GM23338 (cell line): ENCODE data around the gene ANKS1B. TPM values are rescaled to one million over a fixed set of nuclear protein-coding genes. Genes with fewer than 3 reads are reported as not detected.

Experiments used
- ATAC-seq: fragments of 200-7000 bp; cut with Tn5 transposase; 3 replicates; pipeline ENCODE4 v1.9.1; 2020
- DNase-seq: peaks from one replicate; pipeline ENCODE4 v3.0.0-alpha.2; 2015; ENCODE audit warnings: low spot score
- H2AFZ ChIP-seq: fragments of 200-600 bp; sonication (generic); 2 replicates; pipeline ENCODE4 v1.8.0; 2016; ENCODE audit warnings: antibody characterized with exemption, mild to moderate bottlenecking, moderate library complexity
- H3F3A ChIP-seq: fragments of 200-600 bp; sonication (generic); replicated peaks from 2 replicates; pipeline ENCODE4 v1.8.0; 2017; ENCODE audit warnings: antibody characterized with exemption, mixed run types, low read depth
- H3K27ac ChIP-seq: fragments of 200-600 bp; sonication (generic); 2 replicates; pipeline ENCODE4 v1.6.1; 2016; ENCODE audit warnings: low read depth
- H3K27me3 ChIP-seq: fragments of 200-600 bp; sonication (generic); 2 replicates; pipeline ENCODE4 v1.8.0; 2016; ENCODE audit warnings: mild to moderate bottlenecking, mixed run types, moderate library complexity; ENCODE audit not compliant: insufficient read depth
- H3K36me3 ChIP-seq: fragments of 200-600 bp; sonication (generic); 2 replicates; pipeline ENCODE4 v1.8.0; 2016; ENCODE audit warnings: mild to moderate bottlenecking; ENCODE audit not compliant: insufficient read depth
- H3K4me1 ChIP-seq: fragments of 200-600 bp; sonication (generic); 2 replicates; pipeline ENCODE4 v1.8.0; 2016; ENCODE audit warnings: mild to moderate bottlenecking, moderate library complexity; ENCODE audit not compliant: insufficient read depth
- H3K4me2 ChIP-seq: fragments of 200-600 bp; sonication (generic); 2 replicates; pipeline ENCODE4 v1.7.1; 2017; ENCODE audit warnings: mixed run types
- H3K4me3 ChIP-seq: fragments of 200-600 bp; sonication (generic); 2 replicates; pipeline ENCODE4 v1.6.1; 2016; ENCODE audit warnings: mixed run types
- H3K79me2 ChIP-seq: fragments of 200-600 bp; sonication (generic); replicated peaks from 2 replicates; pipeline ENCODE4 v1.8.0; 2017; ENCODE audit warnings: mild to moderate bottlenecking; ENCODE audit not compliant: insufficient read depth
- H3K9me2 ChIP-seq: fragments of 200-600 bp; sonication (generic); 2 replicates; pipeline ENCODE4 v1.8.0; 2017; ENCODE audit not compliant: insufficient read depth
- H4K20me1 ChIP-seq: fragments of 200-600 bp; sonication (generic); replicated peaks from 2 replicates; pipeline ENCODE4 v1.8.0; 2017; ENCODE audit warnings: mild to moderate bottlenecking; ENCODE audit not compliant: insufficient read depth
- H3K27ac Mint-ChIP-seq: 2 replicates; pipeline ENCODE4 v1.8.0; 2020; ENCODE audit warnings: inconsistent platforms, mild to moderate bottlenecking, moderate library complexity, mixed read lengths
- H3K27me3 Mint-ChIP-seq: 3 replicates; pipeline ENCODE4 v1.8.0; 2022; ENCODE audit warnings: low read depth, mild to moderate bottlenecking, moderate library complexity, mixed read lengths, inconsistent platforms; ENCODE audit not compliant: insufficient read depth, poor library complexity
- H3K36me3 Mint-ChIP-seq: 3 replicates; pipeline ENCODE4 v1.8.0; 2021; ENCODE audit warnings: low read depth, mild to moderate bottlenecking, inconsistent platforms, moderate library complexity, mixed read lengths
- H3K4me1 Mint-ChIP-seq: 3 replicates; pipeline ENCODE4 v1.8.0; 2020; ENCODE audit warnings: mild to moderate bottlenecking, inconsistent platforms, mixed read lengths
- H3K4me3 Mint-ChIP-seq: 3 replicates; pipeline ENCODE4 v1.8.0; 2021; ENCODE audit warnings: moderate library complexity, mild to moderate bottlenecking, inconsistent platforms, mixed read lengths
- H3K9me3 Mint-ChIP-seq: 3 replicates; pipeline ENCODE4 v1.8.0; 2020; ENCODE audit warnings: moderate library complexity, mild to moderate bottlenecking, inconsistent platforms, mixed read lengths
- CREB1 ChIP-seq: fragments of 250-450 bp; sonication (Bioruptor Pico); IDR thresholded peaks from 2 replicates; pipeline ENCODE4 v1.5.0; 2020; ENCODE audit warnings: low read depth, mild to moderate bottlenecking, moderate library complexity
- EZH2 ChIP-seq: fragments of 200-600 bp; sonication (generic); IDR thresholded peaks from one replicate; pipeline ENCODE4 v1.8.0; 2017; ENCODE audit warnings: antibody characterized with exemption, mild to moderate bottlenecking, low read depth; ENCODE audit not compliant: unreplicated experiment
- EZH2phosphoT487 ChIP-seq: fragments of 200-600 bp; sonication (generic); IDR thresholded peaks from one replicate; pipeline ENCODE4 v1.8.1; 2018; ENCODE audit warnings: antibody characterized with exemption; ENCODE audit not compliant: unreplicated experiment
- JUNB ChIP-seq: IDR thresholded peaks from one replicate; pipeline ENCODE4 v1.6.1; 2016; ENCODE audit warnings: antibody characterized with exemption; ENCODE audit not compliant: unreplicated experiment
- NANOG ChIP-seq: IDR thresholded peaks from 2 replicates; pipeline ENCODE4 v1.6.1; 2016; ENCODE audit warnings: antibody characterized with exemption, borderline replicate concordance
- POLR2AphosphoS5 ChIP-seq: IDR thresholded peaks from 2 replicates; pipeline ENCODE4 v1.6.1; 2016; ENCODE audit warnings: antibody characterized with exemption, low read depth
- STAT1 ChIP-seq: IDR thresholded peaks from one replicate; pipeline ENCODE4 v1.6.1; 2016; ENCODE audit warnings: antibody characterized with exemption; ENCODE audit not compliant: unreplicated experiment
- ZNF114 ChIP-seq: fragments of 250-450 bp; sonication (Bioruptor Pico); IDR thresholded peaks from 2 replicates; pipeline ENCODE4 v1.5.0; 2020; ENCODE audit warnings: mild to moderate bottlenecking, moderate library complexity
- ZNF331 ChIP-seq: fragments of 250-450 bp; sonication (Bioruptor Pico); IDR thresholded peaks from 2 replicates; pipeline ENCODE4 v1.5.0; 2020; ENCODE audit warnings: low read depth, mild to moderate bottlenecking, moderate library complexity
- polyA plus RNA-seq: library from polyadenylated mRNA; unstranded; fragments of >200 nt; fragmentation: Nextera tagmentation; extraction: Ambion mirVana; gene quantifications from 2 replicates; pipeline ENCODE4 v1.2.1, GENCODE V29; 2016
- total RNA-seq: library from RNA; depleted of rRNA; stranded (reverse); fragments of >200 nt; shearing (Covaris generic); gene quantifications from 2 replicates; pipeline ENCODE4 v1.2.3, GENCODE V29; 2014
- TF ChIP-seq, protein P1 (sequence below): IDR thresholded peaks from 2 replicates; pipeline ENCODE4 v1.6.1; 2016; ENCODE audit warnings: antibody characterized with exemption
- TF ChIP-seq, protein P2 (sequence below): IDR thresholded peaks from one replicate; pipeline ENCODE4 v1.6.1; 2018; ENCODE audit warnings: antibody characterized with exemption; ENCODE audit not compliant: unreplicated experiment
- TF ChIP-seq, protein P3 (sequence below), 2 experiments: fragments of 200-600 bp in 1 of 2; sonication (generic) in 1 of 2; conservative IDR thresholded peaks; 2 replicates each; pipeline versions ENCODE4 v1.5.1 to v1.6.1; 2016 to 2017; ENCODE audit warnings: antibody characterized with exemption in 2 of 2, low read depth in 2 of 2, mild to moderate bottlenecking in 2 of 2, moderate library complexity in 1 of 2
- TF ChIP-seq, protein P4 (sequence below): fragments of 250-450 bp; sonication (Bioruptor Pico); IDR thresholded peaks from 2 replicates; pipeline ENCODE4 v1.5.0; 2020; ENCODE audit warnings: mild to moderate bottlenecking, moderate library complexity

The ANKS1B gene
- total and polyA plus RNA-seq, 2 experiments from 2014 or later = 4.3 to 5.8 TPM

DNA sequence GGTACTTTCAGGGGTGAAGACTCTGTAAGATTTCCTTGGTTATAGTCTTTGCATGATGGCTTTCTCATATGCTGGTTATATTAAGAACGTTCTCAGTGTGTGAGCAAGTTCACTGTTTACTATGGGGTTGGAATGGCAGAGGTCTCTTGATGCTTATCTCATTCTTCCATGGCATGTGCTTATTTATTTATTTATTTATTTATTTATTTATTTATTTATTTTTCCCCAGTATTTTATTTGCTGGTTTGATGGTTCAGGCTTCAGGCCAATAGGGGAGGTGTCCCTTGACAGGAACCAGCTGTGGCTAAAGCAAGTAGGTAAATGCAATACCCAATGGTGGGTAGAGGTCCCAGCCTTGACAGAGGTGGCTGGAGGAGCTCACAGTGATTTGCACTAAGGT, 498.5 kb downstream of the ANKS1B start (continued):
- TF ChIP-seq EZH2phosphoT487 (no peak), STAT1 (no peak), ZNF331 (CRISPR knock-in tag) (no peak)

DNA sequence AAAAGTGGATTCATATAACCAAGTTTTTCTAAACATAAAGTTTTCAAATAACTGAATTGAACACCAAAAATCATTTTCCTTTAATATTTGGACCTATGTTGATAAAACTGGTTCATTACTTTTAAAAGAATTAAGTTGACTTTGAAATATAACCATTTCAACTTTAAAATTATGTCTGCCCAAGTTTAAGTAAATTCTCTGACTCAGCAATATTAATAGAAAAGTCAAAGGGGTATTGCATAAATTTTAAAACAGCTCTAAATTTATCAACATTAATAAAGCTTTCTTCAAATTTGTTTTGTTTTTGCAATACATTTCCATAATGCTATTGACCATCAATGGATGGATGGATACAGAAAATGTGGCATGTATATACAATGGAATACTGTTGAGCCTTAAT, 505.6 kb downstream of the ANKS1B start:
- Histone ChIP-seq H3F3A (no peaks in the 10 kb centered on the region), H3K4me2 (no peak overlapping the region), H3K36me3 (no peaks in the 10 kb centered on the region), H3K9me2 (no peaks in the 10 kb centered on the region), H3K27me3 (no peaks in the 10 kb centered on the region), H4K20me1 (no peaks in the 10 kb centered on the region), H3K79me2 (no peaks in the 10 kb centered on the region), H3K27ac (no peak overlapping the region), H3K4me1 (peaks cover 6% of the 10 kb centered on the region; the same call in 1 of the 2 replicates), H3K4me3 (no peak overlapping the region), H2AFZ (no peak overlapping the region)
- H3K27me3 Mint-ChIP-seq = no peaks in the 10 kb centered on the region
- ATAC-seq = no peak
- H3K27ac Mint-ChIP-seq = no peak overlapping the region
- DNase-seq = no peak
- H3K9me3 Mint-ChIP-seq = no peaks in the 10 kb centered on the region
- 0 out of 3 replicates have a peak, but pooled peaks cover 5% of the 10 kb centered on the region for H3K36me3 Mint-ChIP-seq
- H3K4me1 Mint-ChIP-seq = peaks cover 6% of the 10 kb centered on the region
- TF ChIP-seq NANOG = no peak
- TF ChIP-seq, protein P1, sequence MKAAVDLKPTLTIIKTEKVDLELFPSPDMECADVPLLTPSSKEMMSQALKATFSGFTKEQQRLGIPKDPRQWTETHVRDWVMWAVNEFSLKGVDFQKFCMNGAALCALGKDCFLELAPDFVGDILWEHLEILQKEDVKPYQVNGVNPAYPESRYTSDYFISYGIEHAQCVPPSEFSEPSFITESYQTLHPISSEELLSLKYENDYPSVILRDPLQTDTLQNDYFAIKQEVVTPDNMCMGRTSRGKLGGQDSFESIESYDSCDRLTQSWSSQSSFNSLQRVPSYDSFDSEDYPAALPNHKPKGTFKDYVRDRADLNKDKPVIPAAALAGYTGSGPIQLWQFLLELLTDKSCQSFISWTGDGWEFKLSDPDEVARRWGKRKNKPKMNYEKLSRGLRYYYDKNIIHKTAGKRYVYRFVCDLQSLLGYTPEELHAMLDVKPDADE = no peak
- TF ChIP-seq, protein P2, sequence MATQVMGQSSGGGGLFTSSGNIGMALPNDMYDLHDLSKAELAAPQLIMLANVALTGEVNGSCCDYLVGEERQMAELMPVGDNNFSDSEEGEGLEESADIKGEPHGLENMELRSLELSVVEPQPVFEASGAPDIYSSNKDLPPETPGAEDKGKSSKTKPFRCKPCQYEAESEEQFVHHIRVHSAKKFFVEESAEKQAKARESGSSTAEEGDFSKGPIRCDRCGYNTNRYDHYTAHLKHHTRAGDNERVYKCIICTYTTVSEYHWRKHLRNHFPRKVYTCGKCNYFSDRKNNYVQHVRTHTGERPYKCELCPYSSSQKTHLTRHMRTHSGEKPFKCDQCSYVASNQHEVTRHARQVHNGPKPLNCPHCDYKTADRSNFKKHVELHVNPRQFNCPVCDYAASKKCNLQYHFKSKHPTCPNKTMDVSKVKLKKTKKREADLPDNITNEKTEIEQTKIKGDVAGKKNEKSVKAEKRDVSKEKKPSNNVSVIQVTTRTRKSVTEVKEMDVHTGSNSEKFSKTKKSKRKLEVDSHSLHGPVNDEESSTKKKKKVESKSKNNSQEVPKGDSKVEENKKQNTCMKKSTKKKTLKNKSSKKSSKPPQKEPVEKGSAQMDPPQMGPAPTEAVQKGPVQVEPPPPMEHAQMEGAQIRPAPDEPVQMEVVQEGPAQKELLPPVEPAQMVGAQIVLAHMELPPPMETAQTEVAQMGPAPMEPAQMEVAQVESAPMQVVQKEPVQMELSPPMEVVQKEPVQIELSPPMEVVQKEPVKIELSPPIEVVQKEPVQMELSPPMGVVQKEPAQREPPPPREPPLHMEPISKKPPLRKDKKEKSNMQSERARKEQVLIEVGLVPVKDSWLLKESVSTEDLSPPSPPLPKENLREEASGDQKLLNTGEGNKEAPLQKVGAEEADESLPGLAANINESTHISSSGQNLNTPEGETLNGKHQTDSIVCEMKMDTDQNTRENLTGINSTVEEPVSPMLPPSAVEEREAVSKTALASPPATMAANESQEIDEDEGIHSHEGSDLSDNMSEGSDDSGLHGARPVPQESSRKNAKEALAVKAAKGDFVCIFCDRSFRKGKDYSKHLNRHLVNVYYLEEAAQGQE = no peak
- TF ChIP-seq, protein P3, sequence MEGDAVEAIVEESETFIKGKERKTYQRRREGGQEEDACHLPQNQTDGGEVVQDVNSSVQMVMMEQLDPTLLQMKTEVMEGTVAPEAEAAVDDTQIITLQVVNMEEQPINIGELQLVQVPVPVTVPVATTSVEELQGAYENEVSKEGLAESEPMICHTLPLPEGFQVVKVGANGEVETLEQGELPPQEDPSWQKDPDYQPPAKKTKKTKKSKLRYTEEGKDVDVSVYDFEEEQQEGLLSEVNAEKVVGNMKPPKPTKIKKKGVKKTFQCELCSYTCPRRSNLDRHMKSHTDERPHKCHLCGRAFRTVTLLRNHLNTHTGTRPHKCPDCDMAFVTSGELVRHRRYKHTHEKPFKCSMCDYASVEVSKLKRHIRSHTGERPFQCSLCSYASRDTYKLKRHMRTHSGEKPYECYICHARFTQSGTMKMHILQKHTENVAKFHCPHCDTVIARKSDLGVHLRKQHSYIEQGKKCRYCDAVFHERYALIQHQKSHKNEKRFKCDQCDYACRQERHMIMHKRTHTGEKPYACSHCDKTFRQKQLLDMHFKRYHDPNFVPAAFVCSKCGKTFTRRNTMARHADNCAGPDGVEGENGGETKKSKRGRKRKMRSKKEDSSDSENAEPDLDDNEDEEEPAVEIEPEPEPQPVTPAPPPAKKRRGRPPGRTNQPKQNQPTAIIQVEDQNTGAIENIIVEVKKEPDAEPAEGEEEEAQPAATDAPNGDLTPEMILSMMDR (conservative IDR thresholded peaks at IDR 0.05; ENCODE audit: low read depth in 2 of 2) = no peak
- TF ChIP-seq, protein P4, sequence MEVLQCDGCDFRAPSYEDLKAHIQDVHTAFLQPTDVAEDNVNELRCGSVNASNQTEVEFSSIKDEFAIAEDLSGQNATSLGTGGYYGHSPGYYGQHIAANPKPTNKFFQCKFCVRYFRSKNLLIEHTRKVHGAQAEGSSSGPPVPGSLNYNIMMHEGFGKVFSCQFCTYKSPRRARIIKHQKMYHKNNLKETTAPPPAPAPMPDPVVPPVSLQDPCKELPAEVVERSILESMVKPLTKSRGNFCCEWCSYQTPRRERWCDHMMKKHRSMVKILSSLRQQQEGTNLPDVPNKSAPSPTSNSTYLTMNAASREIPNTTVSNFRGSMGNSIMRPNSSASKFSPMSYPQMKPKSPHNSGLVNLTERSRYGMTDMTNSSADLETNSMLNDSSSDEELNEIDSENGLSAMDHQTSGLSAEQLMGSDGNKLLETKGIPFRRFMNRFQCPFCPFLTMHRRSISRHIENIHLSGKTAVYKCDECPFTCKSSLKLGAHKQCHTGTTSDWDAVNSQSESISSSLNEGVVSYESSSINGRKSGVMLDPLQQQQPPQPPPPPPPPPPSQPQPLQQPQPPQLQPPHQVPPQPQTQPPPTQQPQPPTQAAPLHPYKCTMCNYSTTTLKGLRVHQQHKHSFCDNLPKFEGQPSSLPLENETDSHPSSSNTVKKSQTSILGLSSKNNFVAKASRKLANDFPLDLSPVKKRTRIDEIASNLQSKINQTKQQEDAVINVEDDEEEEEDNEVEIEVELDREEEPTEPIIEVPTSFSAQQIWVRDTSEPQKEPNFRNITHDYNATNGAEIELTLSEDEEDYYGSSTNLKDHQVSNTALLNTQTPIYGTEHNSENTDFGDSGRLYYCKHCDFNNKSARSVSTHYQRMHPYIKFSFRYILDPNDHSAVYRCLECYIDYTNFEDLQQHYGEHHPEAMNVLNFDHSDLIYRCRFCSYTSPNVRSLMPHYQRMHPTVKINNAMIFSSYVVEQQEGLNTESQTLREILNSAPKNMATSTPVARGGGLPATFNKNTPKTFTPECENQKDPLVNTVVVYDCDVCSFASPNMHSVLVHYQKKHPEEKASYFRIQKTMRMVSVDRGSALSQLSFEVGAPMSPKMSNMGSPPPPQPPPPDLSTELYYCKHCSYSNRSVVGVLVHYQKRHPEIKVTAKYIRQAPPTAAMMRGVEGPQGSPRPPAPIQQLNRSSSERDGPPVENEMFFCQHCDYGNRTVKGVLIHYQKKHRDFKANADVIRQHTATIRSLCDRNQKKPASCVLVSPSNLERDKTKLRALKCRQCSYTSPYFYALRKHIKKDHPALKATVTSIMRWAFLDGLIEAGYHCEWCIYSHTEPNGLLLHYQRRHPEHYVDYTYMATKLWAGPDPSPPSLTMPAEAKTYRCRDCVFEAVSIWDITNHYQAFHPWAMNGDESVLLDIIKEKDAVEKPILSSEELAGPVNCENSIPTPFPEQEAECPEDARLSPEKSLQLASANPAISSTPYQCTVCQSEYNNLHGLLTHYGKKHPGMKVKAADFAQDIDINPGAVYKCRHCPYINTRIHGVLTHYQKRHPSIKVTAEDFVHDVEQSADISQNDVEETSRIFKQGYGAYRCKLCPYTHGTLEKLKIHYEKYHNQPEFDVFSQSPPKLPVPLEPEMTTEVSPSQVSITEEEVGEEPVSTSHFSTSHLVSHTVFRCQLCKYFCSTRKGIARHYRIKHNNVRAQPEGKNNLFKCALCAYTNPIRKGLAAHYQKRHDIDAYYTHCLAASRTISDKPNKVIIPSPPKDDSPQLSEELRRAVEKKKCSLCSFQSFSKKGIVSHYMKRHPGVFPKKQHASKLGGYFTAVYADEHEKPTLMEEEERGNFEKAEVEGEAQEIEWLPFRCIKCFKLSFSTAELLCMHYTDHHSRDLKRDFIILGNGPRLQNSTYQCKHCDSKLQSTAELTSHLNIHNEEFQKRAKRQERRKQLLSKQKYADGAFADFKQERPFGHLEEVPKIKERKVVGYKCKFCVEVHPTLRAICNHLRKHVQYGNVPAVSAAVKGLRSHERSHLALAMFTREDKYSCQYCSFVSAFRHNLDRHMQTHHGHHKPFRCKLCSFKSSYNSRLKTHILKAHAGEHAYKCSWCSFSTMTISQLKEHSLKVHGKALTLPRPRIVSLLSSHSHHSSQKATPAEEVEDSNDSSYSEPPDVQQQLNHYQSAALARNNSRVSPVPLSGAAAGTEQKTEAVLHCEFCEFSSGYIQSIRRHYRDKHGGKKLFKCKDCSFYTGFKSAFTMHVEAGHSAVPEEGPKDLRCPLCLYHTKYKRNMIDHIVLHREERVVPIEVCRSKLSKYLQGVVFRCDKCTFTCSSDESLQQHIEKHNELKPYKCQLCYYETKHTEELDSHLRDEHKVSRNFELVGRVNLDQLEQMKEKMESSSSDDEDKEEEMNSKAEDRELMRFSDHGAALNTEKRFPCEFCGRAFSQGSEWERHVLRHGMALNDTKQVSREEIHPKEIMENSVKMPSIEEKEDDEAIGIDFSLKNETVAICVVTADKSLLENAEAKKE (CRISPR knock-in tag) = no peak
- no peak for TF ChIP-seq ZNF114 (CRISPR knock-in tag)
- no peak for TF ChIP-seq STAT1
- no peak for TF ChIP-seq JUNB
- TF ChIP-seq CREB1 = no peak
- TF ChIP-seq EZH2 = no peak
- no peak for TF ChIP-seq POLR2AphosphoS5
- no peak for TF ChIP-seq EZH2phosphoT487
- H3K4me3 Mint-ChIP-seq = no peak overlapping the region
